ENCODE data around the gene GRIK3. TPM values are rescaled to one million over a fixed set of nuclear protein-coding genes. Genes with fewer than 3 reads are reported as not detected.

GRIK3 gene
- total RNA-seq, 1 experiment from 2014 or later, result 5.5 TPM

GRCh38 chr1:36885540-36886357, 148.6 kb downstream of the GRIK3 start:
- CTCF ChIA-PET, result interaction anchor here (1.0 to 1.1 kb wide), 2 partner anchors 180 to 276 kb away, joined by 4 to 5 read pairs; no protein-coding TSS in a partner anchor
- TF ChIP-seq E2F5 (CRISPR knock-in tag; IDR thresholded peaks at IDR 0.05) (no peak), NR2C2 (CRISPR knock-in tag; IDR thresholded peaks at IDR 0.05) (no peak), ZNF138 (CRISPR knock-in tag; conservative IDR thresholded peaks at IDR 0.05) (no peak), NR1H2 (CRISPR knock-in tag; IDR thresholded peaks at IDR 0.05) (no peak), SP1 (CRISPR knock-in tag; conservative IDR thresholded peaks at IDR 0.05) (no peak), AR (CRISPR knock-in tag; IDR thresholded peaks at IDR 0.05) (no peak), ZNF532 (CRISPR knock-in tag; IDR thresholded peaks at IDR 0.05; ENCODE audit: borderline replicate concordance) (no peak), FOXK1 (CRISPR knock-in tag; IDR thresholded peaks at IDR 0.05) (no peak), ATF3 (CRISPR knock-in tag; conservative IDR thresholded peaks at IDR 0.05) (no peak), TEAD4 (CRISPR knock-in tag; IDR thresholded peaks at IDR 0.05) (no peak), ZNF317 (CRISPR knock-in tag; IDR thresholded peaks at IDR 0.05; ENCODE audit: borderline replicate concordance, low read depth) (no peak), CREM (CRISPR knock-in tag; IDR thresholded peaks at IDR 0.05) (no peak), ESRRA (CRISPR knock-in tag; IDR thresholded peaks at IDR 0.05; ENCODE audit: borderline replicate concordance) (no peak), FOXP1 (CRISPR knock-in tag; IDR thresholded peaks at IDR 0.05; ENCODE audit: borderline replicate concordance) (no peak), FOXP4 (CRISPR knock-in tag; IDR thresholded peaks at IDR 0.05) (no peak), ETV6 (CRISPR knock-in tag; IDR thresholded peaks at IDR 0.05) (no peak), RELA (CRISPR knock-in tag; IDR thresholded peaks at IDR 0.05; ENCODE audit: borderline replicate concordance) (no peak), OVOL2 (CRISPR knock-in tag; IDR thresholded peaks at IDR 0.05; ENCODE audit: borderline replicate concordance) (no peak), ELF4 (CRISPR knock-in tag; IDR thresholded peaks at IDR 0.05; ENCODE audit: low read depth) (no peak)
- no peaks in the 10 kb centered on the region for H3K4me1 Mint-ChIP-seq
- H3K4me3 Mint-ChIP-seq, result no peak overlapping the region
- no peak overlapping the region for H3K27ac Mint-ChIP-seq
- H3K36me3 Mint-ChIP-seq, result no peaks in the 10 kb centered on the region
- H3K27me3 Mint-ChIP-seq (ENCODE audit: low read depth), result no peaks in the 10 kb centered on the region
- H3K9me3 Mint-ChIP-seq, result no peaks in the 10 kb centered on the region
- DNase-seq (ENCODE audit: low spot score) (peak; percentile 36), ATAC-seq (peak; percentile 76)
- POLR2A ChIA-PET, result no interaction called here

All from WTC11 (cell line).